ENCODE data around the gene DEDD. TPM values are rescaled to one million over a fixed set of nuclear protein-coding genes. Genes with fewer than 3 reads are reported as not detected.

The DEDD gene
- total and polyA plus RNA-seq, 2 of the 13 experiments (the other 11 are each of a cell fraction or from before 2014, with no cell fraction given): 12.6 to 27.8 TPM

DNA sequence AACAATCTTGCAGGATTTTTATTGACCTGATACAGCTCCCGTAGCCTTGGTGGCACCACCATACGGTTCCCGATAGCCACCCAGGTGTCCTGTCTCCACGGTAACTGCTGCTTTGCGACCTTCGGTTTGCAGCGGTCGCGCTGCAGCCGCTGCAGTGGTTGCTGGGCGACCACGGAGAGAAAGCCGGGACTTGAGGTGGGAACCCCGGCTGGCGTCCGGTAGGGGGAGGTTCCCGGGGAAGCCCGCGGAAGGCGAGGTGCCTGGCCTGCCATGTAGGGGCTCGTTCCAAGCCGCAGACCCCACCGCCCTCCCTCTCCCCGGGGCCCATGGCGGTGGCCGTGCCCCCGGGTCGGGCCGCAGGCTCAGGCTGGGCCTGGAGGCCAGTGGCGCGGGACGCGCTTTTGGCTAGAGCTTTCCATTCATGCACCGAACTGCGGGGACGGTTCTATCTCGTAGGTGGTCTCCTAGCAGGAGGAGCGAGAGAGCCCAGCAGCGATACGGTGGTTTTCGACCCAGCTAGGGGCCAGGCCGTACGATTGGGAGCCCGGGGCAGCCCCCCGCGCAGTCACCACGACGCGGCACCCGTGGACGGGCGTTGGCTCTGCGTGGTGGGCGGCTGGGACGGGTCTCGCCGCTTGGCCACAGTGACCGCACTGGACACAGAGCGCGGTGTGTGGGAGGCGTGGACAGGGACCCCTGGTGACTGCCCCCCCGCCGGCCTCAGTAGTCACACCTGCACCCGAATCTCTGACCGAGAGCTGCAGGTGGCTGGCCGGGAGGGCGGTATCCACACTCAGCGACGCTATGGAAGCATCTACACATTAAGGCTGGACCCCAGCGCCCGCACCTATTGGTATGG lies 34.0 kb downstream of the DEDD start, which contains the start of gene KLHDC9 (continued):
- TF ChIP-seq, protein P1, sequence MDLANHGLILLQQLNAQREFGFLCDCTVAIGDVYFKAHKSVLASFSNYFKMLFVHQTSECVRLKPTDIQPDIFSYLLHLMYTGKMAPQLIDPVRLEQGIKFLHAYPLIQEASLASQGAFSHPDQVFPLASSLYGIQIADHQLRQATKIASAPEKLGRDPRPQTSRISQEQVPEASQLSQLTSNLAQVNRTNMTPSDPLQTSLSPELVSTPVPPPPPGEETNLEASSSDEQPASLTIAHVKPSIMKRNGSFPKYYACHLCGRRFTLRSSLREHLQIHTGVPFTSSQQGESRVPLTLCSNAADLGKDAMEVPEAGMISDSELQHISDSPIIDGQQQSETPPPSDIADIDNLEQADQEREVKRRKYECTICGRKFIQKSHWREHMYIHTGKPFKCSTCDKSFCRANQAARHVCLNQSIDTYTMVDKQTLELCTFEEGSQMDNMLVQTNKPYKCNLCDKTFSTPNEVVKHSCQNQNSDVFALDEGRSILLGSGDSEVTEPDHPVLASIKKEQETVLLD (CRISPR knock-in tag; IDR thresholded peaks at IDR 0.05; ENCODE audit: low read depth): no peak
- TF ChIP-seq ZNF766 (CRISPR knock-in tag; IDR thresholded peaks at IDR 0.05; ENCODE audit: borderline replicate concordance) (no peak), RFXAP (CRISPR knock-in tag; IDR thresholded peaks at IDR 0.05; ENCODE audit: borderline replicate concordance) (0 out of 2 replicates have a peak, but pooled peaks have one; percentile 39), ISL2 (CRISPR knock-in tag; IDR thresholded peaks at IDR 0.05) (0 out of 2 replicates have a peak, but pooled peaks have one; percentile 24), ZNF773 (CRISPR knock-in tag; IDR thresholded peaks at IDR 0.05; ENCODE audit: borderline replicate concordance) (no peak), ZBTB1 (CRISPR knock-in tag; IDR thresholded peaks at IDR 0.05; ENCODE audit: borderline replicate concordance) (no peak), MED8 (CRISPR knock-in tag; IDR thresholded peaks at IDR 0.05; ENCODE audit: insufficient replicate concordance) (peak; percentile 34), ATAD3A (CRISPR knock-in tag; IDR thresholded peaks at IDR 0.05) (no peak), RORA (CRISPR knock-in tag; IDR thresholded peaks at IDR 0.05) (no peak), SNAI1 (CRISPR knock-in tag; IDR thresholded peaks at IDR 0.05; ENCODE audit: borderline replicate concordance) (no peak), ZNF816 (CRISPR knock-in tag; IDR thresholded peaks at IDR 0.05; ENCODE audit: borderline replicate concordance) (no peak), KLF9 (CRISPR knock-in tag; IDR thresholded peaks at IDR 0.05; ENCODE audit: low read depth) (no peak), ZNF225 (CRISPR knock-in tag; IDR thresholded peaks at IDR 0.05) (no peak), ZNF772 (CRISPR knock-in tag; IDR thresholded peaks at IDR 0.05) (no peak), RAD51 (IDR thresholded peaks at IDR 0.05; ENCODE audit: borderline replicate concordance) (no peak), HNRNPK (IDR thresholded peaks at IDR 0.05; ENCODE audit: low read depth, low read length, poor library complexity, severe bottlenecking) (no peak), ZSCAN22 (CRISPR knock-in tag; IDR thresholded peaks at IDR 0.05) (no peak), NFIC (IDR thresholded peaks at IDR 0.05; ENCODE audit: low read length) (no peak), MEIS2 (CRISPR knock-in tag; IDR thresholded peaks at IDR 0.05) (0 out of 2 replicates have a peak, but pooled peaks have one; percentile 17), ZFAT (CRISPR knock-in tag; conservative IDR thresholded peaks at IDR 0.05) (no peak)
- TF ChIP-seq, protein P2, sequence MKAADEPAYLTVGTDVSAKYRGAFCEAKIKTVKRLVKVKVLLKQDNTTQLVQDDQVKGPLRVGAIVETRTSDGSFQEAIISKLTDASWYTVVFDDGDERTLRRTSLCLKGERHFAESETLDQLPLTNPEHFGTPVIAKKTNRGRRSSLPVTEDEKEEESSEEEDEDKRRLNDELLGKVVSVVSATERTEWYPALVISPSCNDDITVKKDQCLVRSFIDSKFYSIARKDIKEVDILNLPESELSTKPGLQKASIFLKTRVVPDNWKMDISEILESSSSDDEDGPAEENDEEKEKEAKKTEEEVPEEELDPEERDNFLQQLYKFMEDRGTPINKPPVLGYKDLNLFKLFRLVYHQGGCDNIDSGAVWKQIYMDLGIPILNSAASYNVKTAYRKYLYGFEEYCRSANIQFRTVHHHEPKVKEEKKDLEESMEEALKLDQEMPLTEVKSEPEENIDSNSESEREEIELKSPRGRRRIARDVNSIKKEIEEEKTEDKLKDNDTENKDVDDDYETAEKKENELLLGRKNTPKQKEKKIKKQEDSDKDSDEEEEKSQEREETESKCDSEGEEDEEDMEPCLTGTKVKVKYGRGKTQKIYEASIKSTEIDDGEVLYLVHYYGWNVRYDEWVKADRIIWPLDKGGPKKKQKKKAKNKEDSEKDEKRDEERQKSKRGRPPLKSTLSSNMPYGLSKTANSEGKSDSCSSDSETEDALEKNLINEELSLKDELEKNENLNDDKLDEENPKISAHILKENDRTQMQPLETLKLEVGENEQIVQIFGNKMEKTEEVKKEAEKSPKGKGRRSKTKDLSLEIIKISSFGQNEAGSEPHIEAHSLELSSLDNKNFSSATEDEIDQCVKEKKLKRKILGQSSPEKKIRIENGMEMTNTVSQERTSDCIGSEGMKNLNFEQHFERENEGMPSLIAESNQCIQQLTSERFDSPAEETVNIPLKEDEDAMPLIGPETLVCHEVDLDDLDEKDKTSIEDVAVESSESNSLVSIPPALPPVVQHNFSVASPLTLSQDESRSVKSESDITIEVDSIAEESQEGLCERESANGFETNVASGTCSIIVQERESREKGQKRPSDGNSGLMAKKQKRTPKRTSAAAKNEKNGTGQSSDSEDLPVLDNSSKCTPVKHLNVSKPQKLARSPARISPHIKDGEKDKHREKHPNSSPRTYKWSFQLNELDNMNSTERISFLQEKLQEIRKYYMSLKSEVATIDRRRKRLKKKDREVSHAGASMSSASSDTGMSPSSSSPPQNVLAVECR (CRISPR knock-in tag; IDR thresholded peaks at IDR 0.05; ENCODE audit: borderline replicate concordance): peak; percentile 80
- TF ChIP-seq, protein P3, sequence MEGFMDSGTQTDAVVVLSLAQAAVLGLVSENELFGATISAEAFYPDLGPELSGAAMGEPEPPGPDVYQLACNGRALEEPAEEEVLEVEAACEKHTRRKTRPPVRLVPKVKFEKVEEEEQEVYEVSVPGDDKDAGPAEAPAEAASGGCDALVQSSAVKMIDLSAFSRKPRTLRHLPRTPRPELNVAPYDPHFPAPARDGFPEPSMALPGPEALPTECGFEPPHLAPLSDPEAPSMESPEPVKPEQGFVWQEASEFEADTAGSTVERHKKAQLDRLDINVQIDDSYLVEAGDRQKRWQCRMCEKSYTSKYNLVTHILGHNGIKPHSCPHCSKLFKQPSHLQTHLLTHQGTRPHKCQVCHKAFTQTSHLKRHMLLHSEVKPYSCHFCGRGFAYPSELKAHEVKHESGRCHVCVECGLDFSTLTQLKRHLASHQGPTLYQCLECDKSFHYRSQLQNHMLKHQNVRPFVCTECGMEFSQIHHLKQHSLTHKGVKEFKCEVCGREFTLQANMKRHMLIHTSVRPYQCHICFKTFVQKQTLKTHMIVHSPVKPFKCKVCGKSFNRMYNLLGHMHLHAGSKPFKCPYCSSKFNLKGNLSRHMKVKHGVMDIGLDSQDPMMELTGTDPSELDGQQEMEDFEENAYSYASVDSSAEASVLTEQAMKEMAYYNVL (CRISPR knock-in tag; IDR thresholded peaks at IDR 0.05; ENCODE audit: borderline replicate concordance): no peak

Data from HepG2 (cell line).